Measurements from ENCODE around the gene HEPN1. TPM values are rescaled to one million over a fixed set of nuclear protein-coding genes. Genes with fewer than 3 reads are reported as not detected.

The HEPN1 gene
- total RNA-seq, 1 experiment from 2014 or later, result not detected

DNA sequence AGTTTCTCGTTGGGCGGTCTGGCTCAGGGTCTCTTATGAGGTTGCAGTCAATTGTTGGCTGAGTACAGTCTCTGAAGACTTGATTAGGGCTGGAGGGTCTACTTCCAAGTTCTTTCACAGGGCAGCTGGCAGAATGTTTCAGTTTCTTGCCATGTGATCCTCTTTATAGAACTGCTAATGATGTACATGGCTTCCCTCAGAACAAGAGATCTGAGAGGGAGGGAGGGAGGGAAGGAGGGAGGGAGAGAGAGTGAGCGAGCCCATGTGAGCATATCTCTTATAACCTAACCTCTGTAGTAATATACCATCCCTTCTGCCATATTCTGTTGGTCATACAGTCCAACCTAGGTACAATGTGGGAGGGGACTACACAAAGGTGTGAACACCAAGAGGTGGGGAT is 32.3 kb downstream of the HEPN1 start:
- H3K9me3 Mint-ChIP-seq, result peaks cover 17% of the 10 kb centered on the region
- no peak for ATAC-seq
- no peak for TF ChIP-seq ESRRA (CRISPR knock-in tag; IDR thresholded peaks at IDR 0.05; ENCODE audit: borderline replicate concordance)
- no peak for TF ChIP-seq ZNF423 (CRISPR knock-in tag; IDR thresholded peaks at IDR 0.05)
- no peak for TF ChIP-seq FOXJ3 (CRISPR knock-in tag; IDR thresholded peaks at IDR 0.05; ENCODE audit: borderline replicate concordance)
- no peak for TF ChIP-seq NFATC4 (CRISPR knock-in tag; IDR thresholded peaks at IDR 0.05)
- TF ChIP-seq, protein P1, sequence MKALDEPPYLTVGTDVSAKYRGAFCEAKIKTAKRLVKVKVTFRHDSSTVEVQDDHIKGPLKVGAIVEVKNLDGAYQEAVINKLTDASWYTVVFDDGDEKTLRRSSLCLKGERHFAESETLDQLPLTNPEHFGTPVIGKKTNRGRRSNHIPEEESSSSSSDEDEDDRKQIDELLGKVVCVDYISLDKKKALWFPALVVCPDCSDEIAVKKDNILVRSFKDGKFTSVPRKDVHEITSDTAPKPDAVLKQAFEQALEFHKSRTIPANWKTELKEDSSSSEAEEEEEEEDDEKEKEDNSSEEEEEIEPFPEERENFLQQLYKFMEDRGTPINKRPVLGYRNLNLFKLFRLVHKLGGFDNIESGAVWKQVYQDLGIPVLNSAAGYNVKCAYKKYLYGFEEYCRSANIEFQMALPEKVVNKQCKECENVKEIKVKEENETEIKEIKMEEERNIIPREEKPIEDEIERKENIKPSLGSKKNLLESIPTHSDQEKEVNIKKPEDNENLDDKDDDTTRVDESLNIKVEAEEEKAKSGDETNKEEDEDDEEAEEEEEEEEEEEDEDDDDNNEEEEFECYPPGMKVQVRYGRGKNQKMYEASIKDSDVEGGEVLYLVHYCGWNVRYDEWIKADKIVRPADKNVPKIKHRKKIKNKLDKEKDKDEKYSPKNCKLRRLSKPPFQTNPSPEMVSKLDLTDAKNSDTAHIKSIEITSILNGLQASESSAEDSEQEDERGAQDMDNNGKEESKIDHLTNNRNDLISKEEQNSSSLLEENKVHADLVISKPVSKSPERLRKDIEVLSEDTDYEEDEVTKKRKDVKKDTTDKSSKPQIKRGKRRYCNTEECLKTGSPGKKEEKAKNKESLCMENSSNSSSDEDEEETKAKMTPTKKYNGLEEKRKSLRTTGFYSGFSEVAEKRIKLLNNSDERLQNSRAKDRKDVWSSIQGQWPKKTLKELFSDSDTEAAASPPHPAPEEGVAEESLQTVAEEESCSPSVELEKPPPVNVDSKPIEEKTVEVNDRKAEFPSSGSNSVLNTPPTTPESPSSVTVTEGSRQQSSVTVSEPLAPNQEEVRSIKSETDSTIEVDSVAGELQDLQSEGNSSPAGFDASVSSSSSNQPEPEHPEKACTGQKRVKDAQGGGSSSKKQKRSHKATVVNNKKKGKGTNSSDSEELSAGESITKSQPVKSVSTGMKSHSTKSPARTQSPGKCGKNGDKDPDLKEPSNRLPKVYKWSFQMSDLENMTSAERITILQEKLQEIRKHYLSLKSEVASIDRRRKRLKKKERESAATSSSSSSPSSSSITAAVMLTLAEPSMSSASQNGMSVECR (CRISPR knock-in tag; IDR thresholded peaks at IDR 0.05; ENCODE audit: borderline replicate concordance), result no peak
- TF ChIP-seq TEAD4 (CRISPR knock-in tag; IDR thresholded peaks at IDR 0.05), result no peak
- TF ChIP-seq ZNF263 (CRISPR knock-in tag; IDR thresholded peaks at IDR 0.05; ENCODE audit: low read depth), result no peak
- no peak for TF ChIP-seq CBFB (CRISPR knock-in tag; IDR thresholded peaks at IDR 0.05; ENCODE audit: low read depth)
- TF ChIP-seq EMX1 (CRISPR knock-in tag; IDR thresholded peaks at IDR 0.05), result no peak
- TF ChIP-seq, protein P2, sequence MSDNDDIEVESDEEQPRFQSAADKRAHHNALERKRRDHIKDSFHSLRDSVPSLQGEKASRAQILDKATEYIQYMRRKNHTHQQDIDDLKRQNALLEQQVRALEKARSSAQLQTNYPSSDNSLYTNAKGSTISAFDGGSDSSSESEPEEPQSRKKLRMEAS (CRISPR knock-in tag; IDR thresholded peaks at IDR 0.05), result no peak
- no peak for TF ChIP-seq SMAD3 (CRISPR knock-in tag; IDR thresholded peaks at IDR 0.05; ENCODE audit: borderline replicate concordance)
- TF ChIP-seq ZBTB21 (CRISPR knock-in tag; IDR thresholded peaks at IDR 0.05; ENCODE audit: borderline replicate concordance), result no peak
- H3K4me3 Mint-ChIP-seq, result no peak overlapping the region
- no peaks in the 10 kb centered on the region for H3K4me1 Mint-ChIP-seq
- DNase-seq (ENCODE audit: low spot score), result no peak
- ChIA-PET POLR2A (no interaction called here), CTCF (no interaction called here)
- H3K27me3 Mint-ChIP-seq (ENCODE audit: low read depth), result peaks cover 15% of the 10 kb centered on the region
- no peak overlapping the region for H3K27ac Mint-ChIP-seq
- peaks cover 8% of the 10 kb centered on the region; the same call in 1 of the 2 replicates for H3K36me3 Mint-ChIP-seq

DNA sequence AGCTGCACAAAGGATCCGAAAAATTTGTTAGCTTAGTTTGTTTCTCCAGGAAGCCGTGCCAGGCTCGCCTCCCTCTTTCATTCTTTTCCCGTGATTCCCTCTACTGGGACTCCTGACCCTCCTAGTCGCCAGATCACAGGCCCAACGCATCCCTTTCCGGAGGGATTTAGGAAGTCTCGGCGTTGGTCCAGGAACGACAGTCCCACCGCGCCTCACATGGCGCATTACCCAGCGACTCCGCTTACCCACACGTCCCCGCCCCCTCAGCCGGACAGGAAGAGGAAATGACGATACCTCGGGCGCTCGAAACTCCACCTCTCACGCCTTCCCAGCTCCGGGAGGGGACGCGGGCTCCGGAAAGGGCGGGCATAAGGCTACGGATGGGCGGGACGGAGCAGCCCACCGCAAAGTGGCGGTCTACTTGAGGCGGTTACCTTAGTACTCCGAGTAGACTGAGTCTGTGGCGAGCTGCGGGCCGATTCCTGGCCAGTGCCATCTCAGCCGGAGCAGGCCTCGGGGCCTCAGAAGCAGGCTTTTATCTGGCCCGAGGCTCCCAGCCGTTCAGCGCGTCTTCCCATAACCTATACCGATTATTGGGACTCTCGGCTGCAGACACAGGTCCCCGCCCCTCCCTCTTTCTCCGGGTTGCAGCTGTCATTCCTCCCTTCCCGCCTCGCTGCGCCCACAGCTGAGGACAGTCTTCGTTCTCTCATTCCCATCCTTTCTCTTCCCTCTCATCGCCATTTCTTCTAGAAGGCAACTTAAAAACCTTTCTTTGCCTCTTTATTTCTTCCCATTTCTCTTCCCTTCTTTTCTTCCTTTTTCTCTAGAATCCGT is 34.9 kb downstream of the HEPN1 start, which contains the start of gene CCDC15:
CCDC15 (plus strand) TSS at position 450 of the 837 bp plus-strand sequence. CDS start 531 bp downstream, outside the sequence.
- Mint-ChIP-seq H3K36me3 (0 out of 2 replicates have a peak, but pooled peaks cover 3% of the 10 kb centered on the region), H3K4me1 (no peaks in the 10 kb centered on the region), H3K27me3 (ENCODE audit: low read depth) (no peaks in the 10 kb centered on the region; the same call in 1 of the 2 replicates), H3K9me3 (peaks cover 5% of the 10 kb centered on the region), H3K4me3 (no peak within 1 kb of the TSS), H3K27ac (no peak within 1 kb of the TSS)
- DNase-seq (ENCODE audit: low spot score) (peak; percentile 98), ATAC-seq (peak; percentile 99)
- POLR2A ChIA-PET, result interaction anchor here (0.9 kb wide), 1 partner anchor 109 kb away, joined by 3 read pairs; the partner anchor contains the start of gene SLC37A2
- CTCF ChIA-PET, result interaction anchor here (0.6 to 1.8 kb wide), 20 partner anchors 13 to 499 kb away, joined by 3 to 29 read pairs (median 4); partner anchors contain the start of gene ROBO4
- TF ChIP-seq IRF2 (CRISPR knock-in tag; IDR thresholded peaks at IDR 0.05; ENCODE audit: borderline replicate concordance, low read depth) (no peak), TP53 (CRISPR knock-in tag; IDR thresholded peaks at IDR 0.05) (no peak), FOXJ3 (CRISPR knock-in tag; IDR thresholded peaks at IDR 0.05; ENCODE audit: borderline replicate concordance) (no peak), ZNF317 (CRISPR knock-in tag; IDR thresholded peaks at IDR 0.05; ENCODE audit: borderline replicate concordance, low read depth) (no peak), NFYB (CRISPR knock-in tag; conservative IDR thresholded peaks at IDR 0.05; ENCODE audit: low read depth) (peak; percentile 51), FOXP1 (CRISPR knock-in tag; IDR thresholded peaks at IDR 0.05; ENCODE audit: borderline replicate concordance) (no peak; the same call in 1 of the 2 replicates), NFE2L1 (CRISPR knock-in tag; IDR thresholded peaks at IDR 0.05) (no peak), ETV6 (CRISPR knock-in tag; IDR thresholded peaks at IDR 0.05) (peak; percentile 71; the same call in 1 of the 2 replicates), NR1H2 (CRISPR knock-in tag; IDR thresholded peaks at IDR 0.05) (no peak), E2F4 (CRISPR knock-in tag; IDR thresholded peaks at IDR 0.05; ENCODE audit: borderline replicate concordance, low read depth) (no peak)
- TF ChIP-seq, protein P1 (CRISPR knock-in tag; IDR thresholded peaks at IDR 0.05; ENCODE audit: borderline replicate concordance), result peak; percentile 64; the same call in 1 of the 2 replicates
- TF ChIP-seq, protein P3, sequence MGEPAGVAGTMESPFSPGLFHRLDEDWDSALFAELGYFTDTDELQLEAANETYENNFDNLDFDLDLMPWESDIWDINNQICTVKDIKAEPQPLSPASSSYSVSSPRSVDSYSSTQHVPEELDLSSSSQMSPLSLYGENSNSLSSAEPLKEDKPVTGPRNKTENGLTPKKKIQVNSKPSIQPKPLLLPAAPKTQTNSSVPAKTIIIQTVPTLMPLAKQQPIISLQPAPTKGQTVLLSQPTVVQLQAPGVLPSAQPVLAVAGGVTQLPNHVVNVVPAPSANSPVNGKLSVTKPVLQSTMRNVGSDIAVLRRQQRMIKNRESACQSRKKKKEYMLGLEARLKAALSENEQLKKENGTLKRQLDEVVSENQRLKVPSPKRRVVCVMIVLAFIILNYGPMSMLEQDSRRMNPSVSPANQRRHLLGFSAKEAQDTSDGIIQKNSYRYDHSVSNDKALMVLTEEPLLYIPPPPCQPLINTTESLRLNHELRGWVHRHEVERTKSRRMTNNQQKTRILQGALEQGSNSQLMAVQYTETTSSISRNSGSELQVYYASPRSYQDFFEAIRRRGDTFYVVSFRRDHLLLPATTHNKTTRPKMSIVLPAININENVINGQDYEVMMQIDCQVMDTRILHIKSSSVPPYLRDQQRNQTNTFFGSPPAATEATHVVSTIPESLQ (CRISPR knock-in tag; IDR thresholded peaks at IDR 0.05), result no peak
